Body of pancreas (tissue), 4 donors: ENCODE data around the gene ZNF276.
A peak's percentile ranks its signal among the peaks of the same experiment; 100 is the strongest.

Experiments
- CTCF ChIP-seq, 7 experiments: fragments of 450-650 bp in 4 of 7; fragments of 200-600 bp in 3 of 7; sonication (generic) in 3 of 7; IDR thresholded peaks; one replicate each; pipeline ENCODE4 v1.5.1; 2016 to 2019; ENCODE audit warnings: antibody characterized with exemption in 7 of 7
- POLR2A ChIP-seq, 3 donors: fragments of 450-650 bp; IDR thresholded peaks; one replicate each; pipeline ENCODE4 v1.6.1; 2016; ENCODE audit warnings: antibody characterized with exemption in 3 of 3, mild to moderate bottlenecking in 2 of 3

GRCh38 chr16:89700649-89701424 lies 20.5 kb upstream of the ZNF276 start:
- TF ChIP-seq POLR2A (IDR thresholded peaks at IDR 0.05) (peak in 2 of 3 donors; percentile 15 to 38), CTCF (IDR thresholded peaks at IDR 0.05) (peak in 3 of 7 experiments; percentile 15 to 31 (median 29))
